GM12892 (cell line): ENCODE data around the gene MYO5B.

ENCODE experiments used
- POLR2A ChIP-seq: IDR thresholded peaks from 2 replicates; pipeline ENCODE4 v1.6.1; 2011; ENCODE audit warnings: low read depth, low read length, control low read depth
- TAF1 ChIP-seq: IDR thresholded peaks from 2 replicates; pipeline ENCODE4 v1.6.1; 2011; ENCODE audit warnings: low read depth, mild to moderate bottlenecking, control low read depth, low read length, borderline replicate concordance

DNA sequence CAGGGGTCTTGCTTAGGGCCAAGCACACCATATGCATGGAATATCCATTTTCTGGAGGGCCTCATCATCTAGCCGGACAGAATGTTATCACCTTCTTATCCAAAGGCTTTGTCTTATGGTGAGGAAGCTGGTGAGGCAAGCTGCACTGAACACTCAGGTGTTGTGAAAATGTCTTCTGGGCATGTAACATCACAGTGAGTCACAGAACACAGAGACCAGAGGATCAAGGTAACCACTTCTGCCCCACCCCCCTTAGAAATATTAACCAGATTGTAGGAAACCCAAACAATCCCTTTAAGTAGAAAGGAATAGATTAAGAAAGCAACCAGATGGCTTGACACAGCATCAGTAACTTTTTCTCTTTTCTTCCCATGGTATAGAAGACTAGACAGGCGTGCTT lies 51.1 kb downstream of the MYO5B start:
- TF ChIP-seq POLR2A (no peak), TAF1 (no peak)
